Stimulated activated naive CD8-positive, alpha-beta T cell treated with anti-CD3 and anti-CD28 coated beads, Interleukin-15, Interleukin-2, amounts not matched to agents 100 U/mL and 50 U/mL, for 24 hours (primary cell): ENCODE results near the gene ZGPAT.
A peak's percentile ranks its signal among the peaks of the same experiment; 100 is the strongest.
"Not testable (repeated sequence)": the region's sequence is repeated elsewhere in the genome, so short reads cannot be mapped to it uniquely, and the experiment has no call there.

Source experiments
- ATAC-seq: fragments of 150-1000 bp; cut with Tn5 transposase; one replicate; pipeline ENCODE4 v1.10.0; 2021
- DNase-seq: peaks from one replicate; pipeline ENCODE4 v3.0.0; 2021

ZGPAT gene

GRCh38 chr20:63707558-63708300 lies at the start of gene ZGPAT, which contains the start of gene ARFRP1:
Gene ZGPAT (plus strand): TSS chr20:63708039. CDS start chr20:63708581, 542 bp downstream.
Gene ARFRP1 (minus strand): TSS chr20:63707976. CDS start chr20:63707091, 885 bp downstream.
- peak; percentile 90 for DNase-seq
- ATAC-seq = peak; percentile 90

- ATAC-seq (no peak), DNase-seq (no peak)
These were observed 49.1 kb upstream of the ZGPAT start for GRCh38 chr20:63658749-63659187.

GRCh38 chr20:63659370-63659769 lies 48.5 kb upstream of the ZGPAT start:
- no peak for ATAC-seq
- DNase-seq = no peak

- not testable (repeated sequence) for ATAC-seq, DNase-seq
These were observed 47.7 kb upstream of the ZGPAT start for GRCh38 chr20:63660174-63660573.

GRCh38 chr20:63660622-63661021 lies 47.2 kb upstream of the ZGPAT start:
- DNase-seq (no peak), ATAC-seq (no peak)

GRCh38 chr20:63661108-63661507 lies 46.7 kb upstream of the ZGPAT start:
- DNase-seq = no peak
- ATAC-seq = no peak

- ATAC-seq (no peak), DNase-seq (no peak)
These were observed 45.7 kb upstream of the ZGPAT start for GRCh38 chr20:63661959-63662812.

- no peak for DNase-seq
- no peak for ATAC-seq
These were observed 45.0 kb upstream of the ZGPAT start for GRCh38 chr20:63662813-63663189.

GRCh38 chr20:63663332-63664066 lies 44.3 kb upstream of the ZGPAT start:
- ATAC-seq = no peak
- no peak for DNase-seq

GRCh38 chr20:63664143-63664851 lies 43.5 kb upstream of the ZGPAT start:
- ATAC-seq = no peak
- no peak for DNase-seq

- ATAC-seq (no peak), DNase-seq (no peak)
These were observed 42.8 kb upstream of the ZGPAT start for GRCh38 chr20:63664861-63665594.

GRCh38 chr20:63665708-63666107 lies 42.1 kb upstream of the ZGPAT start:
- ATAC-seq = no peak
- DNase-seq = no peak

- ATAC-seq = no peak
These were observed 40.0 kb upstream of the ZGPAT start for GRCh38 chr20:63667858-63668257.

GRCh38 chr20:63668351-63668750 lies 39.5 kb upstream of the ZGPAT start:
- DNase-seq (no peak), ATAC-seq (no peak)

More at GRCh38 chr20:63667858-63668257, 40.0 kb upstream of the ZGPAT start:
- DNase-seq = no peak

GRCh38 chr20:63671695-63672094 lies 36.1 kb upstream of the ZGPAT start:
- not testable (repeated sequence) for DNase-seq, ATAC-seq

GRCh38 chr20:63672666-63673065 lies 35.2 kb upstream of the ZGPAT start:
- DNase-seq (no peak), ATAC-seq (no peak)

- no peak for ATAC-seq
- no peak for DNase-seq
These were observed 33.9 kb upstream of the ZGPAT start for GRCh38 chr20:63673951-63674350.

GRCh38 chr20:63675681-63676368 lies 32.0 kb upstream of the ZGPAT start:
- no peak for ATAC-seq
- DNase-seq = no peak

GRCh38 chr20:63678071-63678470 lies 29.8 kb upstream of the ZGPAT start:
- DNase-seq (no peak), ATAC-seq (no peak)

- no peak for ATAC-seq
These were observed 29.0 kb upstream of the ZGPAT start for GRCh38 chr20:63678667-63679465.

More at GRCh38 chr20:63678667-63679465, 29.0 kb upstream of the ZGPAT start:
- DNase-seq = no peak
